H1 (cell line): Measurements from ENCODE around the gene VARS2. TPM values are rescaled to one million over a fixed set of nuclear protein-coding genes. Genes with fewer than 3 reads are reported as not detected.

ENCODE experiments used
- RXRA ChIP-seq: IDR thresholded peaks from 2 replicates; pipeline ENCODE4 v1.6.1; 2011; ENCODE audit warnings: low read depth, mild to moderate bottlenecking, low read length, moderate library complexity; ENCODE audit not compliant: insufficient read depth
- polyA plus RNA-seq, 7 experiments: library from polyadenylated mRNA; depleted of rRNA in 3 of 7; stranded (reverse) in 5 of 7; unstranded in 2 of 7; fragments of >200 nt in 5 of 7; fragments of 200-250 nt in 2 of 7; gene quantifications; 1 replicate in 5 of 7; 2 replicates in 1 of 7; 4 replicates in 1 of 7; pipeline versions ENCODE4 v1.2.1 to v1.2.3, GENCODE V29; 2011 to 2013; ENCODE audit warnings: missing spikeins in 2 of 7, mixed read lengths in 2 of 7
- total RNA-seq: library from RNA; stranded (reverse); fragmentation: NEBNext Ultra II Directional; extraction: Animal tissue kit (Norgen Biotek cat#: 25700); gene quantifications from 2 replicates; pipeline ENCODE4 v1.2.1, GENCODE V29; 2021
- TF ChIP-seq, protein P1 (sequence below): IDR thresholded peaks from 2 replicates; pipeline ENCODE4 v1.6.1; 2012; ENCODE audit warnings: inconsistent platforms

Gene VARS2
- total and polyA plus RNA-seq, 2 of the 8 experiments (the other 6 are each of a cell fraction or from before 2014, with no cell fraction given) = 26.8 to 47.7 TPM

DNA sequence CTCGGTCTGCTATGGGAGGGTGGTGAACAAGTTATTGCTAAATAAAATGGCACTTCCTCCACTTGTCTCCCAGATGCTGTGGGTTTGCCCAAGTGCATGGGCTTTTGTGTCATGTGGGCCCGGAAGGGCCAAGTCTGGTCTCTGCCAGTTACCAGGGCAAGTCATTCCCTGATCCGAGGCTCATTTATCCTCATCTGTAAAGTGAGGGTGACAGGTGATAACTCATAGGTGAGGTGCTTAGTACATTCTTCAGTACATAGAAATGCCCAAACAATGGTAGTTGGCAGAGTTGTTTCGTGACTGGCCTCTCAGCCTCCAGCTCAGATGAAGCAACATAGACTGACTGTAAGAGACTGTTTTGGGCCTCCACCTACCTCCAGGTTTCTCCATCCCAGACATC lies 24.7 kb downstream of the VARS2 start (continued):
- TF ChIP-seq RXRA = no peak
- TF ChIP-seq, protein P1, sequence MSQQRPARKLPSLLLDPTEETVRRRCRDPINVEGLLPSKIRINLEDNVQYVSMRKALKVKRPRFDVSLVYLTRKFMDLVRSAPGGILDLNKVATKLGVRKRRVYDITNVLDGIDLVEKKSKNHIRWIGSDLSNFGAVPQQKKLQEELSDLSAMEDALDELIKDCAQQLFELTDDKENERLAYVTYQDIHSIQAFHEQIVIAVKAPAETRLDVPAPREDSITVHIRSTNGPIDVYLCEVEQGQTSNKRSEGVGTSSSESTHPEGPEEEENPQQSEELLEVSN = no peak
